Smooth muscle cell (in vitro differentiated cells): ENCODE measurements around the gene ARHGAP15. TPM values are rescaled to one million over a fixed set of nuclear protein-coding genes. Genes with fewer than 3 reads are reported as not detected.

Experiments used
- DNase-seq: peaks from one replicate; lab custom pipeline; 2025; ENCODE audit not compliant: unreplicated experiment; lab: John Stamatoyannopoulos, UW
- H2AFZ ChIP-seq: fragments of 200-600 bp; sonication (generic); 2 replicates; pipeline ENCODE4 v1.6.0; 2016; ENCODE audit warnings: antibody characterized with exemption, low read depth, mild to moderate bottlenecking
- H3F3A ChIP-seq: fragments of 200-600 bp; sonication (generic); 2 replicates; pipeline ENCODE4 v1.6.0; 2017; ENCODE audit warnings: antibody characterized with exemption, low read depth
- H3K27ac ChIP-seq: fragments of 200-600 bp; sonication (generic); 2 replicates; pipeline ENCODE4 v1.5.1; 2016; ENCODE audit warnings: low read depth, mild to moderate bottlenecking
- H3K27me3 ChIP-seq: fragments of 200-600 bp; sonication (generic); 2 replicates; pipeline ENCODE4 v1.6.1; 2016; ENCODE audit warnings: low read depth, mild to moderate bottlenecking
- H3K36me3 ChIP-seq: fragments of 200-600 bp; sonication (generic); 2 replicates; pipeline ENCODE4 v1.5.1; 2016; ENCODE audit warnings: low read depth
- H3K4me1 ChIP-seq: fragments of 200-600 bp; sonication (generic); 2 replicates; pipeline ENCODE4 v1.5.1; 2016; ENCODE audit warnings: low read depth
- H3K4me2 ChIP-seq: fragments of 200-600 bp; sonication (generic); 2 replicates; pipeline ENCODE4 v1.6.0; 2016; ENCODE audit warnings: mild to moderate bottlenecking
- H3K4me3 ChIP-seq: fragments of 200-600 bp; sonication (generic); 2 replicates; pipeline ENCODE4 v1.5.1; 2016; ENCODE audit warnings: mild to moderate bottlenecking
- H3K79me2 ChIP-seq: fragments of 200-600 bp; sonication (generic); 2 replicates; pipeline ENCODE4 v1.6.0; 2016; ENCODE audit warnings: low read depth, mild to moderate bottlenecking
- H3K9ac ChIP-seq: fragments of 200-600 bp; sonication (generic); 2 replicates; pipeline ENCODE4 v1.6.0; 2016; ENCODE audit warnings: low read depth
- H3K9me3 ChIP-seq: fragments of 200-600 bp; sonication (generic); replicated peaks from 2 replicates; pipeline ENCODE4 v1.5.1; 2016; ENCODE audit warnings: low read depth
- H4K20me1 ChIP-seq: fragments of 200-600 bp; sonication (generic); 2 replicates; pipeline ENCODE4 v1.6.0; 2016; ENCODE audit warnings: low read depth
- CTCF ChIP-seq: fragments of 200-600 bp; sonication (generic); IDR thresholded peaks from 2 replicates; pipeline ENCODE4 v1.5.1; 2017; ENCODE audit warnings: borderline replicate concordance, mild to moderate bottlenecking, antibody characterized with exemption; ENCODE audit not compliant: insufficient read depth, poor library complexity, severe bottlenecking
- WGBS: methylation state at CpG from one replicate; pipeline ENCODE4 v1.1.7; 2016; ENCODE audit warnings: low lambda C conversion rate; 5-methylcytosine and 5-hydroxymethylcytosine counted together
- polyA plus RNA-seq: library from polyadenylated mRNA; unstranded; fragments of >200 nt; fragmentation: Nextera tagmentation; extraction: Ambion mirVana; gene quantifications from 2 replicates; pipeline ENCODE4 v1.2.1, GENCODE V29; 2016
- total RNA-seq: library from RNA; depleted of rRNA; stranded (reverse); fragments of >200 nt; gene quantifications from 2 replicates; pipeline ENCODE4 v1.2.3, GENCODE V29; 2014

Gene ARHGAP15
- total and polyA plus RNA-seq, 2 experiments from 2014 or later, result not detected

DNA sequence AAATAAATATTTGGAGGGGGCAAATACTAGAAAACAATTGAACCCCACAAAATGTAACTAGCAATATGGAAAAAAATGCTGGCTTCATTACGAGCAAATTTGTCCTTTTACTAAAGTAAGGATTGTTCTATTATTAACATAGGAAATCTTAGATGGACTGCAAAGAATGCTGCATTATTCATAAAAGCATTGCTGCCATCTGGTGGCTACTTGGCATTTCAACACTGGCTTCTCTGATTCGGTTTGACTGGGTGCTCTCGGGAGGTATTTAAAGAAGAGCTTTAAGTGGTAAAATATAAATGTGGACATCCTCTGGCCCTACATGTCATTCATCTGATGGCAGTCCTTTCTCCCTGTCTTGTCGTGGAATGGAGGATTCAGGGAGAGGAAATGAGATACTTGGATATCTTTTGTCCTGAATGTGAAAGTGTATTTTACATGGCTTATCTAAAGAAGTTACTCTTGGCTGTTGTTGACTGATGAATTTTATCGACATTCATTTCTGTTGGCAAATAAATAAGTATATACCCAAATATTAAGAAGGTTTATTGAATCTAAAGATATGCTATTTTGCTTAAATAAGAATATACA lies 130.2 kb downstream of the ARHGAP15 start:
- TF ChIP-seq CTCF, result peak; percentile 74
- Histone ChIP-seq H2AFZ (no peak overlapping the region), H3K27me3 (peaks cover 44% of the 10 kb centered on the region), H3K27ac (no peak overlapping the region), H3K36me3 (no peaks in the 10 kb centered on the region), H3K4me1 (no peaks in the 10 kb centered on the region), H4K20me1 (no peaks in the 10 kb centered on the region), H3K9me3 (no peaks in the 10 kb centered on the region), H3K4me2 (peak overlapping the region; percentile 76), H3K79me2 (no peaks in the 10 kb centered on the region), H3K4me3 (peak overlapping the region; percentile 14), H3F3A (no peaks in the 10 kb centered on the region), H3K9ac (no peak overlapping the region)
- no peak for DNase-seq
- WGBS, result 29% methylated on average over 5 of the region's 5 CpGs

- H3K4me2 ChIP-seq, result no peak overlapping the region
- no peaks in the 10 kb centered on the region for H4K20me1 ChIP-seq
- no peaks in the 10 kb centered on the region for H3K36me3 ChIP-seq
- no peak overlapping the region for H3K9ac ChIP-seq
- 82% methylated on average over 4 of the region's 4 CpGs for WGBS
- no peak for DNase-seq
- no peak overlapping the region for H3K4me3 ChIP-seq
- no peak for TF ChIP-seq CTCF
- H3F3A ChIP-seq, result no peaks in the 10 kb centered on the region
- H3K27me3 ChIP-seq, result peaks cover 19% of the 10 kb centered on the region
- H3K4me1 ChIP-seq, result no peaks in the 10 kb centered on the region
- no peaks in the 10 kb centered on the region for H3K9me3 ChIP-seq
- no peak overlapping the region for H2AFZ ChIP-seq
- H3K79me2 ChIP-seq, result no peaks in the 10 kb centered on the region
- no peak overlapping the region for H3K27ac ChIP-seq
These were observed 132.8 kb downstream of the ARHGAP15 start for GRCh38 chr2:143261986-143262385.

DNA sequence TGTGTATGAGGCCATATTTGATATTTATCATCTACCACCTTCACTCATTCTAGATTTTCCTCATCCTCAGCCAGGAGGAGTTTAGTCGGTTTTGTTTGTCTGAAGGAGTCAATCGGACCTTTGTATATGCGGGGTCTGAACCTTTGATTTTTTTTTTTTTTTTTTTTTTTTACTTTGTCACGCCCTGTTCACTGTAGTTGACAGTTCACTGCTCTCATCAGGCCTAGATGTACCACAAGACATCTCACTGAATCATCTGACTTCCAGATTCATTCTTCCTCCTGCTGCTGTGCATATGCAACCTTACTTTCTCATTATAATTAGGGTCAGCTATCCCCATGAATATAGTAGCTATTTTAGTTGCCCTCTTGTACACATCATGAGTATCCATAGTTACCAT lies 133.2 kb downstream of the ARHGAP15 start:
- TF ChIP-seq CTCF, result no peak
- H2AFZ ChIP-seq, result no peak overlapping the region
- no peaks in the 10 kb centered on the region for H3K79me2 ChIP-seq
- no peak for DNase-seq
- H3K9me3 ChIP-seq, result no peaks in the 10 kb centered on the region
- H3K4me2 ChIP-seq, result no peak overlapping the region
- WGBS, result 94% methylated on average over 4 of the region's 4 CpGs
- no peaks in the 10 kb centered on the region for H3K36me3 ChIP-seq
- H3K9ac ChIP-seq, result no peak overlapping the region
- no peaks in the 10 kb centered on the region for H4K20me1 ChIP-seq
- no peaks in the 10 kb centered on the region for H3F3A ChIP-seq
- peaks cover 15% of the 10 kb centered on the region for H3K27me3 ChIP-seq
- H3K27ac ChIP-seq, result no peak overlapping the region
- no peaks in the 10 kb centered on the region for H3K4me1 ChIP-seq
- no peak overlapping the region for H3K4me3 ChIP-seq

- H3K27me3 ChIP-seq, result peaks cover 7% of the 10 kb centered on the region
- H3K36me3 ChIP-seq, result no peaks in the 10 kb centered on the region
- 96% methylated on average over 2 of the region's 2 CpGs for WGBS
- no peak overlapping the region for H3K27ac ChIP-seq
- H3K4me2 ChIP-seq, result no peak overlapping the region
- no peaks in the 10 kb centered on the region for H4K20me1 ChIP-seq
- H2AFZ ChIP-seq, result no peak overlapping the region
- DNase-seq, result no peak
- H3K4me1 ChIP-seq, result no peaks in the 10 kb centered on the region
- H3K79me2 ChIP-seq, result no peaks in the 10 kb centered on the region
- no peaks in the 10 kb centered on the region for H3K9me3 ChIP-seq
- TF ChIP-seq CTCF, result no peak
- H3K9ac ChIP-seq, result no peak overlapping the region
- H3K4me3 ChIP-seq, result no peak overlapping the region
- no peaks in the 10 kb centered on the region for H3F3A ChIP-seq
These were observed 133.9 kb downstream of the ARHGAP15 start for GRCh38 chr2:143263066-143263625.
